ENCODE measurements around the gene MAPK8IP2.

MAPK8IP2 gene

GRCh38 chr22:50573491-50574382, 26.9 kb upstream of the MAPK8IP2 start:
- CTCF ChIA-PET, result interaction anchor here (2.5 to 8.8 kb wide), 3 partner anchors 9 to 119 kb away, joined by 13 to 124 read pairs (median 36); partner anchors contain the start of gene SYCE3
- POLR2A ChIA-PET, result no interaction called here
- H3K4me3 ChIP-seq (ENCODE audit: low read depth, low read length), result no peak overlapping the region
- DNase-seq (ENCODE audit: low read depth, low spot score), result no peak
- TF ChIP-seq, protein P1, sequence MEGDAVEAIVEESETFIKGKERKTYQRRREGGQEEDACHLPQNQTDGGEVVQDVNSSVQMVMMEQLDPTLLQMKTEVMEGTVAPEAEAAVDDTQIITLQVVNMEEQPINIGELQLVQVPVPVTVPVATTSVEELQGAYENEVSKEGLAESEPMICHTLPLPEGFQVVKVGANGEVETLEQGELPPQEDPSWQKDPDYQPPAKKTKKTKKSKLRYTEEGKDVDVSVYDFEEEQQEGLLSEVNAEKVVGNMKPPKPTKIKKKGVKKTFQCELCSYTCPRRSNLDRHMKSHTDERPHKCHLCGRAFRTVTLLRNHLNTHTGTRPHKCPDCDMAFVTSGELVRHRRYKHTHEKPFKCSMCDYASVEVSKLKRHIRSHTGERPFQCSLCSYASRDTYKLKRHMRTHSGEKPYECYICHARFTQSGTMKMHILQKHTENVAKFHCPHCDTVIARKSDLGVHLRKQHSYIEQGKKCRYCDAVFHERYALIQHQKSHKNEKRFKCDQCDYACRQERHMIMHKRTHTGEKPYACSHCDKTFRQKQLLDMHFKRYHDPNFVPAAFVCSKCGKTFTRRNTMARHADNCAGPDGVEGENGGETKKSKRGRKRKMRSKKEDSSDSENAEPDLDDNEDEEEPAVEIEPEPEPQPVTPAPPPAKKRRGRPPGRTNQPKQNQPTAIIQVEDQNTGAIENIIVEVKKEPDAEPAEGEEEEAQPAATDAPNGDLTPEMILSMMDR (IDR thresholded peaks at IDR 0.05; ENCODE audit: insufficient read depth, low read length, missing control alignments), result no peak

DNA sequence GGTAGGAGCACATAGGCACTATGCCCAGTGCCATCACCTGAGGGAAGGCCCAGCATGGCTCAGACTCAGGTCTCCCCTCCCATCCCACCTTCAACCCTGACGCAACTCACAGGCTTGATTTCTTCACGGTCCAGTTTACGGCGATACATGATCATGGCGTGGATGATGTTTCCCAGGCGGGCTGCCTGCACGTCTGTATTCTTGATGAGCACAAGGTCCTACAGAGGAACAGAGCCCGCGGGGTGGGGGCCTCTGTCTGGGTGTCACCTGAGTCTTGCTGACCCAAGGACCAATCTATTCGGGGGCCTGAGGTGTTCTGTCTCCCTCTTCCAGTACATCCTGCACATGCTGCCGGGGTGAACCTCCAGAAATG, 26.2 kb upstream of the MAPK8IP2 start:
- POLR2A ChIA-PET, result no interaction called here
- CTCF ChIA-PET, result interaction anchor here (2.5 to 8.8 kb wide), 3 partner anchors 10 to 118 kb away, joined by 13 to 124 read pairs (median 36); partner anchors contain the start of gene SYCE3
- TF ChIP-seq, protein P1 (IDR thresholded peaks at IDR 0.05; ENCODE audit: insufficient read depth, low read length, missing control alignments), result no peak
- no peak for DNase-seq (ENCODE audit: low read depth, low spot score)
- no peak overlapping the region for H3K4me3 ChIP-seq (ENCODE audit: low read depth, low read length)

DNA sequence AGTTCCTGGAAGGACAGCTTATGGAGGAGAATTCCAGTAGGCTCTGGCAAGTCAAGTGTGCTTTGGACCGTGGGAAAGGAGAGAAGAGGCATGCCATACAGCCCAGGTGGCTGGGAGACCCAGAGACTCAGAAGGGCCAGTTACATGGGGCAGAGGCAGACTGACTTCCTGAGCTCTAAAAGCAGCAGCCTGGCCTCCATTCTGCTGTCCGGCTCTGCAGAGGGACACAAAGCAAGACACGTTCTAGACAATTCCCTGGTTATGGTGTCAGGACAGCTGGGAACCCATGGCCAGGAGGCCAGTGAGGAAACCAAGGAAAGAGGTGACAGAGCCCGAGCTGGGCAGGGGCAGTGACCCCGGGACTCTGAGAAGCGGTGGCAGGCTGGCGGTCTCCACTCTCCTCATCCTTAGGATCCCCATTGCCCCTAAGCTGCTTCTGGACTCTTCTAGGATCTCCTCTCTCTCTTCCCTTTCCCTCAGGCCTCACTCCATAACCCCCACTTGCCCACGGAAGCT, 25.1 kb upstream of the MAPK8IP2 start:
- TF ChIP-seq, protein P1 (IDR thresholded peaks at IDR 0.05; ENCODE audit: insufficient read depth, low read length, missing control alignments), result no peak
- no peak overlapping the region for H3K4me3 ChIP-seq (ENCODE audit: low read depth, low read length)
- ChIA-PET CTCF (interaction anchor here (0.7 to 8.8 kb wide), 7 partner anchors 11 to 124 kb away, joined by 3 to 124 read pairs (median 6); partner anchors contain the start of genes ARSA, SCO2 and SYCE3), POLR2A (interaction anchor here (1.1 kb wide), 1 partner anchor 50 kb away, joined by 4 read pairs; the partner anchor contains the start of gene SCO2)
- no peak for DNase-seq (ENCODE audit: low read depth, low spot score)

DNA sequence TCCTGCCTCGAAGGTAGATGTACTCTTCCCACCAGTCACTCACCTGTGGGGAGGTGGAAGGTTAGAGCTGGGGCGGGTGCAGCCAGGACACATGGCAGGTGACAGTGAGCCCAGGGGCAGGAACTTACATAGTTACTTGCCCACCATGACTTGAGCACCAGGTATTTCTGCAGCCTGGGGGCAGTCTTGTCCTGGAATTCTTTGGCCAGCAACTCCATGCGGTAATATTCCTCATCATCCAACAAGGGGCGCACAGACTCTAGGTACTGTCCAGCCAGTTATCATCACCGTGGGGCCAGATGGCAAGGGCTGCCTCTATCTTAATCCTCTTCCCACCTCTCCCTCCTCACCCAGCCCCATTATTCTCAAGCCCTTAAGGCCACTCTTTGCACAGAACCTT, 24.5 kb upstream of the MAPK8IP2 start:
- H3K4me3 ChIP-seq (ENCODE audit: low read depth, low read length), result no peak overlapping the region
- POLR2A ChIA-PET, result no interaction called here
- CTCF ChIA-PET, result interaction anchor here (0.7 to 8.8 kb wide), 10 partner anchors 11 to 136 kb away, joined by 3 to 124 read pairs (median 4); partner anchors contain the start of genes ARSA, SCO2 and SYCE3
- no peak for DNase-seq (ENCODE audit: low read depth, low spot score)
- TF ChIP-seq, protein P1 (IDR thresholded peaks at IDR 0.05; ENCODE audit: insufficient read depth, low read length, missing control alignments), result peak; percentile 25

GRCh38 chr22:50576806-50577696, 23.5 kb upstream of the MAPK8IP2 start:
- TF ChIP-seq, protein P1 (IDR thresholded peaks at IDR 0.05; ENCODE audit: insufficient read depth, low read length, missing control alignments), result no peak
- ChIA-PET CTCF (interaction anchor here (0.9 to 8.8 kb wide), 7 partner anchors 12 to 135 kb away, joined by 3 to 124 read pairs (median 4); partner anchors contain the start of gene SYCE3), POLR2A (interaction anchor here (0.9 kb wide), 1 partner anchor 50 kb away, joined by 3 read pairs; no protein-coding TSS in a partner anchor)
- DNase-seq (ENCODE audit: low read depth, low spot score), result no peak
- no peak overlapping the region for H3K4me3 ChIP-seq (ENCODE audit: low read depth, low read length)

Measured in AG04449 (cell line).